Left cardiac atrium (tissue), 4 donors: ENCODE results near the gene MYCBPAP. TPM values are rescaled to one million over a fixed set of nuclear protein-coding genes. Genes with fewer than 3 reads are reported as not detected.

Source experiments
- ATAC-seq, 2 donors: fragments of 200-7000 bp; cut with Tn5 transposase; one replicate each; pipeline ENCODE4 v1.9.1; 2020; ENCODE audit warnings: mild to moderate bottlenecking in 2 of 2, moderate library complexity in 2 of 2
- DNase-seq: peaks from one replicate; pipeline ENCODE4 v3.0.0-alpha.2; 2020
- intact Hi-C, 2 donors: fragments of 100-400 bp; cut with DNase I; formaldehyde crosslinking; loops; one replicate each; pipeline versions ENCODE4 v1.14.1 to v1.15.1; 2022 to 2023
- long read RNA-seq: library from polyadenylated mRNA; unstranded; transcript quantifications from one replicate; pipeline ENCODE4 v2.0.0, GENCODE V29; 2021
- total RNA-seq, 2 donors: library from RNA; stranded (reverse); fragmentation: NEBNext Ultra II Directional; extraction: Animal tissue kit (Norgen Biotek cat#: 25700); gene quantifications; one replicate each; pipeline ENCODE4 v1.2.1, GENCODE V29; 2021
- donor health status: DM: no; HTN: yes; CAD: no.
- donor health status: DM: no; HTN: yes; CAD: no; lungs with severe emphysema.
- donor health status: DM: yes; HTN: yes; CAD: no.
- donor health status: Dilated cardiomyopathy.

Gene MYCBPAP, protein sequence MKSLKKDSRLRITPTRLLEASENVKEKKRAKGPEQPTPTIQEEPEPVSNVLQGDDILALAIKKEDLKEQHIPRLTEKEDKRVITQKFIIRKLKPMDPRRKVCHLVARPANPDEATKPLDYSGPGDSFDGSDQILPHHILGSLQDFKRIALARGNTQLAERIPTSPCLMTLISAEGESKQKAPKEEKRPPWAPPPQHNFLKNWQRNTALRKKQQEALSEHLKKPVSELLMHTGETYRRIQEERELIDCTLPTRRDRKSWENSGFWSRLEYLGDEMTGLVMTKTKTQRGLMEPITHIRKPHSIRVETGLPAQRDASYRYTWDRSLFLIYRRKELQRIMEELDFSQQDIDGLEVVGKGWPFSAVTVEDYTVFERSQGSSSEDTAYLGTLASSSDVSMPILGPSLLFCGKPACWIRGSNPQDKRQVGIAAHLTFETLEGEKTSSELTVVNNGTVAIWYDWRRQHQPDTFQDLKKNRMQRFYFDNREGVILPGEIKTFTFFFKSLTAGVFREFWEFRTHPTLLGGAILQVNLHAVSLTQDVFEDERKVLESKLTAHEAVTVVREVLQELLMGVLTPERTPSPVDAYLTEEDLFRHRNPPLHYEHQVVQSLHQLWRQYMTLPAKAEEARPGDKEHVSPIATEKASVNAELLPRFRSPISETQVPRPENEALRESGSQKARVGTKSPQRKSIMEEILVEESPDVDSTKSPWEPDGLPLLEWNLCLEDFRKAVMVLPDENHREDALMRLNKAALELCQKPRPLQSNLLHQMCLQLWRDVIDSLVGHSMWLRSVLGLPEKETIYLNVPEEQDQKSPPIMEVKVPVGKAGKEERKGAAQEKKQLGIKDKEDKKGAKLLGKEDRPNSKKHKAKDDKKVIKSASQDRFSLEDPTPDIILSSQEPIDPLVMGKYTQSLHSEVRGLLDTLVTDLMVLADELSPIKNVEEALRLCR
- under 1 TPM; 0.39 to 0.59 TPM for total RNA-seq
- long read RNA-seq = 0 reads

GRCh38 chr17:50507871-50508572 is at the start of gene MYCBPAP:
Gene MYCBPAP, plus strand, starts transcription at chr17:50508439. Its CDS starts 236 bp downstream, at chr17:50508675.
- intact Hi-C loops = no loop called here
- DNase-seq (peak; percentile 91), ATAC-seq (peak; percentile 92 to 94)

- ATAC-seq (peak; percentile 31 to 42), DNase-seq (no peak)
- intact Hi-C loops = no loop called here
Measured at GRCh38 chr17:50458701-50459676, 49.2 kb upstream of the MYCBPAP start.

GRCh38 chr17:50459756-50460155 is 48.5 kb upstream of the MYCBPAP start:
- DNase-seq (no peak), ATAC-seq (no peak)
- intact Hi-C loops = no loop called here

DNA sequence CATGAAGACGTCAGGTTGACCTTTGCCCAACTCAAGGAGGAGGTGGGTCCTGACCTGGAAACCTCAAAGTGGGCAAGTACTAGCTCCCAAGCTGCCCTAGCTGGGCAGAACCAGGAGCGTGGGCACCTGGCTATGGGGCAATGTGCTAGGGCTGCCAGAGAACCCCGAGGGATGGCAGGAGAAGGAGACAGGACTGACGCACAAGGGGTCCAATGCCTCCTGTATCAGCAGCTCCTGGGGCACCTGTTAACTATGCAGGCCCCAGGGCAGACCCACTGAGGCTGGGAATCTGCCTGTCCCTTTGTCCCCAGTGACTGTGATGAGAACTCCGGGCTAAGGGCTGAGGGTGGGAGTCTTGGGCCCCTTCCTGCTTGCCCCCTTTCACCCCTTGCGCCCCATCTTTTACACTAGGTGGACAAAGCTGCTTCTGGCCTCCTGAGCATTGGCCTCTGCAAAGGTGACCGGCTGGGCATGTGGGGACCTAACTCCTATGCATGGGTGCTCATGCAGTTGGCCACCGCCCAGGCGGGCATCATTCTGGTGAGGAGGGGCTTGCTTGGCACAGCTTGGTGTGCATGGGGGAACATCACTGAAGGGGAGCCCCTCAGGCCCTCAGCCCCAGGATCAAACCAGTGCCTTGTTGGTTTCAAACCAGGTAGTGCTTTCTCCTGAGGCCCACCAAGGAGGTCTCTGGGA is 47.3 kb upstream of the MYCBPAP start:
- intact Hi-C loops = no loop called here
- DNase-seq = no peak
- ATAC-seq = no peak

DNA sequence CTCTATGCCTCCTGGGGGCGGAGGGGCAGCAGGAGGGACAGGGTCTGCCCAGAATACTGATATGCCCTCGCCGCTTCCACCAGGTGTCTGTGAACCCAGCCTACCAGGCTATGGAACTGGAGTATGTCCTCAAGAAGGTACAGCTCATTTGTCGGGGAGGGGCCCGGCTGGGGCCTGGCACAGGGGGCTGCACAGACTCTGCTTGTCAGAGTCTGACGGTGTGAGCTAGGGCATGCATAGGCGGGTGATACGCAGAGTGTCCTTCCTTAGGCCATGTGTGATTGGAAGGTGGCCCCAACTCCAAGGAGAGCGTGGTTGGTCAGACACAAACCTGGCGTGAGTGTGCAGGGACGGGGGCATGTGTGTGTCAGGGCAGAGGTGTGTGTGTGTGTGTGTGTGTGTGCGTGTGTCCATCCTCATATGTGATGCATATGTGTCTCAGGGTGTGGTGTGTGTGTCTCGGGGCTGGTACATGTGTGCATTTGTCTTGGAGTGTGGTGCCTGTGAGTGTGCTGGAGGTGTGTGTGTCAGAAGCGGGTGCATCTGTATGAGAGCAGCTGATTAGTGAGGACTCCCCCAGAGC is 46.6 kb upstream of the MYCBPAP start:
- no peak for ATAC-seq
- DNase-seq = no peak
- intact Hi-C loops = no loop called here

DNA sequence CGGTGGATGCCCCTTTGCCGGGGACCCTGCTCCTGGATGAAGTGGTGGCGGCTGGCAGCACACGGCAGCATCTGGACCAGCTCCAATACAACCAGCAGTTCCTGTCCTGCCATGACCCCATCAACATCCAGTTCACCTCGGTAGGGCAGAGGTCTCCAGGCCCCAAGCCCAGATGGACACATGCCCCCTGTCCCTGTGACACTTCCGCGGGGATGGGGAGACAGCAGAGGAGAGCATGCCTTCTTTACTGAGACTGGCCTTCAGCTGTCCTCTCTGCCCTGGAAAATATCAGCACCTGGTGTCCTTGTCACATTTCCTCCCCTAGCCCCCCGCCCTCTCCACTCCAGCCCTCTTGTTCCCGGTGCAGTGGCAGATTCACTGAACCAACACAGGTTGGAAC is 45.8 kb upstream of the MYCBPAP start:
- DNase-seq (no peak), ATAC-seq (peak in 1 of 2 donors; percentile 24)
- intact Hi-C loops = no loop called here

DNA sequence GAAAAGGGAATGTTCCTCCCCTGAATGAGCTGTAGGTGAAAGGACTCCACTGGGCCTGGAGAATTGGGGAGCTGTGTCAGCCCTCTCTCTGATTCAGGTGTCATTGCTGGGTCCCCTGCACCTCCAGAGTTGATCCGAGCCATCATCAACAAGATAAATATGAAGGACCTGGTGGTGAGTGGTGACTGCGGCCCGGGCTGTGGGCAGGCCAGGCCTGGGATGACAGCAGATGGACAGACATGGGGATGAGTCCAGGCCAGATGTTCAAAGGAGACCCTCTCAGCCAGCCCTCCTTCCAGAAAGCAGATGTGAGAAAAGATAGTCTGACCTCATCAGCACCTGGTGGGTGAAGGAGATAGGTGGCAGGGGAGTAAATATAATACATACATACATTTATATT is 44.1 kb upstream of the MYCBPAP start:
- no peak for DNase-seq

DNA sequence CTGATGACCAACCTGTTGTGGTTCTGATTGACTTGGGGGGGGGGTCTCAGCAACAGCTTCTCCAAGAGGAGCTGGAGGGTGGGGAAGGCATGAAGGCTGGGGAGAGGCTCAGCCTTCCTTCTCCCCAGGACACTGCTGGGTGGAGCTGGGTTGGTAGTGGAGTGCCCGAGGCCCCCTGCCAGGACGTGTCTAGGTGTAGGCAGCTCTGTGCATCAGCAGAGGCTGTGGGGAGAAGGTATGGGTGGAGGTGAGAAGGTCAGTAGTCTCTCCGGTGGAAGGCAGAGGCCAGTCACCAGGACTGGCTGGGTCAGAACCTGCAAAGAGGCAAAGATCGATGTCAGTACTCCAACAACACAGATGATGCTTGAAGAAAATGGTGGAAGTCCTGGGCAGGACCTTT is 43.5 kb upstream of the MYCBPAP start:
- DNase-seq = no peak
- intact Hi-C loops = no loop called here

More for the DNA sequence above, 44.1 kb upstream of the MYCBPAP start:
- intact Hi-C loops = no loop called here
- ATAC-seq = no peak

DNA sequence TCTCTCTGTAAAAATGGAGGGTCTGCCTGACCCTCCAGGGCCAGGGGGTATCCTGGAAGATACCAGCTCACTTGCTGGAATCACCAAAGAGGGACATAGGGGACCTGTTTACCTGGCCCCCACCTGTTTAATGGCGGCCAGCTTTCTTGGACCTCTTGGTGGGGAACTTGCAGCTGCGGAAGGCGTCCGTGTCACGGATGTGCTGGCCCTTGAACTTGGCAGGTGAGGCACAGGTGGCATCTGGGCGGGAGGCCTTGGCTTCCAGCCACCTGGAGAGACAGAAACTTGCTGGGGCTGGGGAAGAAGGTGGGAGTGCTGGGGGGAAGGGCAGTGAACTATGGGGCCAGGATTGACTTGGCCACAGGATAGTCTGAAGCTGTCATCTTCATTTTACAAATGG is 43.1 kb upstream of the MYCBPAP start:
- ATAC-seq (no peak), DNase-seq (no peak)
- intact Hi-C loops = no loop called here

More for the DNA sequence above, 43.5 kb upstream of the MYCBPAP start:
- ATAC-seq = no peak

GRCh38 chr17:50465635-50466034 is 42.6 kb upstream of the MYCBPAP start:
- intact Hi-C loops = no loop called here
- no peak for DNase-seq

GRCh38 chr17:50466371-50467113 is 41.7 kb upstream of the MYCBPAP start:
- intact Hi-C loops = no loop called here
- DNase-seq = no peak
- ATAC-seq = no peak

More at GRCh38 chr17:50465635-50466034, 42.6 kb upstream of the MYCBPAP start:
- ATAC-seq = no peak

GRCh38 chr17:50467114-50467854 is 41.0 kb upstream of the MYCBPAP start:
- DNase-seq = no peak

DNA sequence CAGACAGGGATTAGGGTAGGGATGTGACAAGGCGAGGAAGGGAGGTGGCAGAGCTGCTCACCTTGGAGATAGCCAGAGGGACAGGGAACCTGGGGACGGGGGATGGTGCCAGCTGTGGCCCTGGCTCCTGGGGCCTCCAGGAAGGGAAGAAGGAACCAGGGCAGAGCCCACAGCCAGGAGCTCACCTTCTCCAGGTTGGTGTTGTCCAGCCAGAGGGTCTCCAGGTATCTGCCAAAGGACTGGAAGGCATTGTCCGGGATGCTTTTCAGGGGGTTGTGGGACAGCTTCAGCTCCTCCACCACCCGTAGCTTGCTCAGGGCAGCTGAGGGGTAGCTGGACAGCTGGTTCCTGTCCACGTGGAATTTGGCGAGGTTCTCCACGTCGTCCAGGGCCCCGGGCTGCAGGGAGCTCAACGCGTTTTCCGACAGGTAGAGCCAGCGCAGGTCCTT is 40.4 kb upstream of the MYCBPAP start:
- intact Hi-C loops = no loop called here
- no peak for DNase-seq
- no peak for ATAC-seq

More at GRCh38 chr17:50467114-50467854, 41.0 kb upstream of the MYCBPAP start:
- no peak for ATAC-seq
- intact Hi-C loops = no loop called here

DNA sequence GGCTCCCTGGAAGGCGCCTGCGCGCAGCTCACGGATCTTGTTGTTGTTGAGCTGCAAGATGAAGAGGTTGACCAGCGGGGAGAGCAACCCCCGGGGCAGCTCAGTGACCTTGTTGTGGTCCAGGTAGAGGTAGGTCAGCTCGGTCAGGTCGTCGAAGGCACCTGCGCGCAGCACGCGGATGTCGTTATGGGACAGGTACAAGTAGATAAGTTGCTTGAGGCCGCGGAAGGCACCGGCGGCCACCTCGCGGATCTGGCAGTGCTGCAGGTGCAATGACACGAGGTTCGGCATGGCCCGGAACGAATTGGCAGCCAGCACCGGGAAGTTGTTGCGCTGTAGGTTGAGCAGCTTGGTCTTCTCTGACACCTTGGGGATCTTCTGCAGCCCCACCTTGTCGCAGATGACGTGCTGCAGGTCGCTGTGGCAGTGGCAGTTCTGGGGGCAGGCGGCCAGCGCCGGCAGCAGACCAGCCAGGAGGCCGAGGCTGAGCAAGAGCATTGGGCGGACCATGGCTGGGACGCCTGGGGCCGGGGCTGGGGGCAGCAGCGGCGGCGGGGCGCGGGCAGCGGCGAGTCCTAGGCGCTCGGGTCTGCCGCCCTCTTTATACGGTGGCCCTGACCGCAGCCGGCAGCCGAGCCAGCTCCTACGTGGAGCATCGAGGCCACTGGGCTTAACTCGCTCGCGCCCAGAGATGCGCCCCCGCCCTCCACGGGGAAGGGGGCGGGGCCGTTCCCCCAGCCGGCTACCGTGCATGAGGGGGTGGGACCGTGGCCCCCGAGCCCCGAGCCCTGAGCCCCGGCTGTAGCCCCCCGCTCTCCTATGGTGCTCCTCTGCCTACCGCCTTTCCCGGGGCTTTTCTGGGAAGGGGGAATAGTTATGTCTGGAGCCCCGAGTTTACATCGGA is 39.7 kb upstream of the MYCBPAP start, which contains the start of gene CHAD:
Gene CHAD, minus strand, starts transcription at position 577 of the 904 bp plus-strand sequence. Its CDS starts 67 bp downstream, at position 510.
- no peak for DNase-seq
- intact Hi-C loops = no loop called here
- peak; percentile 48 to 61 for ATAC-seq

DNA sequence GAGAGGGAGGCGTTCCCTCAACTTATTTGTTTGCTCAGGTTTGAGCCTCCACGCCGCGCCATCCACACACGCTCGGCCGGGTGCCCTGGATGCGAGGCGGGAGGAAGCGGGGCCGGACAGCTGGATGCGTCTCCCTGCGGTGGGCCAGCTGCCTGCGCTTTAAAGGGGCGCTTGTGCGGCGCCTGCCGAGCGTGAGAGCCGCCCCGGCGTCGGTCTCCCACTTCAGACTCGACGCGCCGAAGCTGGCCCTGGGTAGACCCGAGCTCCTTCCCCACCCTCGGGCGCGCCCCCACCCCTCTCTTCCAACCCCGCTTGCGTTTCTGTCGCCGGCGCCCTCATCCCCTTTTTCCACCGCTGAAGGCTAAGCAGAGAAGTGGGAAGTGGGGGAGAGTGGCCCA is 39.0 kb upstream of the MYCBPAP start:
- peak; percentile 27 to 35 for ATAC-seq
- intact Hi-C loops = no loop called here

More for the DNA sequence above, 39.0 kb upstream of the MYCBPAP start:
- DNase-seq = no peak
